Activated T-cell treated with anti-CD3 and anti-CD28 coated beads for 1 hour (primary cell): ENCODE data around the gene CARM1.
"Not testable (repeated sequence)": the region's sequence is repeated elsewhere in the genome, so short reads cannot be mapped to it uniquely, and the experiment has no call there.

Source experiments
- DNase-seq: peaks from one replicate; pipeline ENCODE4 v3.0.0-alpha.2; 2020; ENCODE audit warnings: low read depth

Gene CARM1

DNA sequence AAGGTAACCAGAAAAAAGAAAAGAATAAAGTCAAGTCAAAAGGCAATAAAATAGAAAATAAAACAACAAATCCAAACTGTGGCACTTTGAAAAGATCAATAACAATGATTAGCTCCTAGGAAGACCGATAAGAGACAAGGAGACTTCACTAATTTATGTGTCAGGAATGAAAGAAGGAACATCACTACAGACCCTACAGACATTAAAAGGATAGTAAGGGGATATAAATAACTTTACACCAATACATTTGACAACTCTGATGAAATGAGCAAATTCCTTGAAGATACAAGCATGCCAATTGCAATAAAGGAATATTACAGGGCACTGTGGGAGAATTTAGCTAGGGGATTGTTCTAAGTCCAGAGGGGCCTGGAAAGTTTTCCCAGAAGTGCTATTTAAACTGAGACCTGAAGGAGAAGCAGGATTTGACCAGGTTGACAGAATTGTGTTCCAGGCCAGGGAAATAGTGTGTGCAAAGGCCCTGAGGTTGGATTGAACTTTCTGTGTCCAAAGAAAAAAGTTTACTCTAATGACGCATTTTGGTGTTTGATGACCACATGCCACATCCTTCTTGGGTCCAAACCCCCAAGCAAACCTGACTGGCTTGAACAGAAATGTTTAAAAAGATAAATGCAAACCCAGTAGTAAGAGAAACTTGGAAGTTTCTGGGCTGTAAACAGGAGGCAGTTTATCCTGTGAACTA, 24.7 kb upstream of the CARM1 start:
- no peak for DNase-seq

DNA sequence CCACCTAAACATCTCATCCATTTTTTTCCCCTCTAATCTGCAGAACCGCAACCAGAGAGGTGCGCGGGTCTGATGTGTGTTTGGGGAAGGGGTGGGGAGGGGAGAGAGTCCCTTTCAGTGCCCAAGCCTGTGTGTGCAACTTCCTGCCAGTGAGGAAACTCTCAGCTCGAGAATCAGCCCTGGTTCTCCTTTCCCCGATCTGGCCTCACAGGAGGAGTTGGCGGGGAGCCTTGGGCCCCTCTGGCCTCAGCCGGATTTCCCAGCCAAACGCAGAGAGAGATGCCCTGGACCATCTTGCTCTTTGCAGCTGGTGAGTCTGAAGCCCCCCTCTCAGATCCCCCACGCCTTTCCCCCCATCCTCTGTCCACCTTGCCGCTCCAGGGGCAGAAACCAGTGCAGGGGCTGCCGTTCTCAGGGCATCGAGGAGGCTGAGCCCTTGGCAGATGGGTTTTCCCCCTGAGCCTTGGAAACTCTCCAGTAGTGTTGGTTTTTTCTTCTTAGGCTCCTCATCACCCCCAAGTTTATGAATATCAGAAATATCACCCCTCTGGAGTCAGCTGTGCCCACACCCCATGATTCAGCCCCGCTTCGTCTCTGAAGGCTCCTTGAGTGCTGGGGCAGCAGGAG, 23.0 kb upstream of the CARM1 start, which contains the start of gene C19orf38:
C19orf38 (plus strand) TSS at position 186 of the 627 bp plus-strand sequence; CDS start at position 280, 94 bp downstream.
- DNase-seq: no peak

DNA sequence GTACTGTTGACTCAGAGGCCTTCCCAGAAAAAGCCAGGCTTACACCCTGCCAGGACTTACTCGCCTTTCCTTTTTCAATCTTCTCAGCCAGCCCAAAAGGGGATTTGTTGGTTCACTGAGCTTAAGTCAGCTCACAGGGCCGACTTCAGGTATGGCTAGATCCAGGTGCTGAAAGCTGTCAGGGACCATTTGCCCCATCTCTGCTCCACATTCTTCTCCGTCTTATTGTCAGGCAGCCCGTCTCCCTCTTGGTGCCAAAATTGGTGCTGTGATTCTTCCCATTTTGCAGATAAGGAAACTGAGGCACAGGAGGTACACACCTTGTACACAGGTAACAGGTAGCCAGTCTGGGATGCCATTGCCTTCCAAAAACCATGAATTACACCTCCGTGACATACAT, 20.7 kb upstream of the CARM1 start:
- no peak for DNase-seq

DNA sequence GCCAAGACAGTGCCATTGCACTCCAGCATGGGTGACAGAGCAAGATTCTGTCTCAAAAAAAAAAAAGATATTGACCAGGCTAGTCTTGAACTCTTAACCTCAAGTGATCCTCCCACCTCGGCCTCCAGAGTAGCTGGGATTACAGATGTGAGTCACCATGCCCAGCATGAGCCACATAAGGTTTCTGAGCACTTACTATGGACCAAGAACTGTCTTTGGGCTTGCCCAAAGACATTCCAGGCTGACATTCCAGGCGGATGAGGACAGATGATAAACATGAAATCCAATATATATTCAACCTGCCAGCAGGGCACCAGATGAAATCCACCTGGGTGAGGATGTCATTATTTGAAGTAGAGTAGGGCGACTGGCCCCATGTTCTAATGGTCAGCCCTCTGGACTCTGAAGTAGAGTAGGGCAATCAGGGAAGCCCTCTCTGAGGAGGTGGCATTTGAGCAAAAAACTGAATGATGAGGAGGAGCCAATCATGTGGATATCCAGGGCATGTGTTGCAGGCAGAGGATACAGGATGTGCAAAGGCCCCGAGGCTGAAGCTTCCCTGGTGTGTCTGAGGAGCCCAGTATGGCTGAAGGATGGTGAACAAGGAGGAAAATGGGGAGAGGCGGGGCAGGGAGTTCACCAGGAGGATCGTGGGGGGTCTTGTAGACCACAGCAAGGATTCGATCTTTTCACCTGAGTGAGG, 19.1 kb upstream of the CARM1 start:
- DNase-seq: no peak

DNA sequence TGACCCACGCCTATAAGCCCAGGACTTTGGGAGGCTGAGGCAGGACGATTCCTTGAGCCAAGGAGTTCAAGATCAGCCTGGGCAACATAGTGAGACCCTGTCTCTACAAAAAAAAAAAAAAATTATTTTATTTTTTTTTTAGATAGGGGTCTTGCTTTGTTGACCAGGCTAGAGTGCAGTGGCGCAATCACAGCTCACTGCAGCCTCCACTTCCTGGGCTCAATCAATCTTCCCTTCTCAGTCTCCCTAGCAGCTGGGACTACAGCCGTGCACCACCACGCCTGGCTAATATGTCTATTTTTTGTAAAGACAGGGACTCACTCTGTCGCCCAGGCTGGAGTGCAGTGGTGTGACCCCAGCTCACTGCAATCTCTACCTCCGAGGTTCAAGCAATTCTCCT, 18.4 kb upstream of the CARM1 start:
- no peak for DNase-seq

DNA sequence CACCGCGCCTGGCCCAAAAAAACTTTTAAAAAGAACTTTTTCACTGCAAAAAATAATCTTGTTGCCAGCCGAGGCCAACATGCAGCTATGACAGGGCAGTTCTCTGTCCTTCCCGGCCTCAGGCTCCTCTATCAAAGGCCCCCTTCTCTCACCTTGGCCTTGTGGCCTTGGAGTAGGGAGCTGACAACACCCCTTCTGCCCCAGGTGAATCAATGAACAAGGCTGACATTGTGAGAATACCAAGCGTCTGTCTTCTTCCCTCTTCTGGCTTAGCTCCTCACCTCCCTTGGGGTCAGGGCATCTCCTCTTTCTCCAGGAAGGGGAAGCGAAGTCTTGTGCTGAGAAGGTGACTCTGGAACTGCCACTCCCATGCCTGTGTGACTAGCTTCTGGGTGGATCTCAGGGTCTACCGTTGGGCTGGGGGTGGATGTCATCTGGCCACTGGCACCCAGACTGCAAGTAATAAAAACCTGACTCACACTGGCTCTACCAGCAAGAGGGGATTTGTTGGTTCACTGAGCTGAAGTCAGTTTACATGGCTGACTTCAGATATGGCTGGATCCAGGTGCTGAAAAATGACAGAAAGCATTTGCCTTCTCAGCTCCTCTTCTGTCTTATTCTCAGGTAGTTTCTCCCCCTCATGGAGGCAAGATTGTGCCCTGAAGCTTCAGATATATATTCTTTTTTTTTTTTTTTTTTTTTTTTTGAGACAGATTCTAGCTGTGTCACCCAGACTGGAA, 16.8 kb upstream of the CARM1 start:
- no peak for DNase-seq

DNA sequence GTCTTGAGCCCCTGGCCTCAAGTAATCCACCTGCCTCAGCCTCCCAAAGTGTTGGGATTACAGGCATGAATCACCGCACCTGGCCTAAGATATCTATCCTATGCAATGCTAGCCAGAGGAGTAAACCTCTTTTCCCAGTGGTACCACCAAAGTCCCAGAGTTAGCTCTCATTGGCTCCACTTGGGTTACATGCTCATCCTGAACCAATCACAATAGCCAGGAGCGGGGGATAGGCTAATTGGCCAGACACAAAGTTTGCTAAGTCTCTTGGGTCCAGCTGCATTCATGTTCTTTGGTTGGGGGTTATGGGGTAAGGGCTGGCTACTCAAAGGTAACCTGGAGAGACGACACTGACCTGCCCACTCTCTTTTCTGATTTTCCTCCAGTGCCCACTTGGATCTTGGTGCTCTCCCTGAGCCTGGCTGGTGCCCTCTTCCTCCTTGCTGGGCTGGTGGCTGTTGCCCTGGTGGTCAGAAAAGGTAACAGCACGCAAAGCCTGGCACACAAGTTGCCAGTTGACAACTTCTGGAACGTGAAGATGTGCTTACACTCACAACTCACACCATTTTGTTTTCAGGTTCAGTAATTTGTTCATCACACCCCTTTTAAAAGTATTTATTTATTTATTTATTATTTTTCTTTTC, 15.4 kb upstream of the CARM1 start:
- DNase-seq: no peak

DNA sequence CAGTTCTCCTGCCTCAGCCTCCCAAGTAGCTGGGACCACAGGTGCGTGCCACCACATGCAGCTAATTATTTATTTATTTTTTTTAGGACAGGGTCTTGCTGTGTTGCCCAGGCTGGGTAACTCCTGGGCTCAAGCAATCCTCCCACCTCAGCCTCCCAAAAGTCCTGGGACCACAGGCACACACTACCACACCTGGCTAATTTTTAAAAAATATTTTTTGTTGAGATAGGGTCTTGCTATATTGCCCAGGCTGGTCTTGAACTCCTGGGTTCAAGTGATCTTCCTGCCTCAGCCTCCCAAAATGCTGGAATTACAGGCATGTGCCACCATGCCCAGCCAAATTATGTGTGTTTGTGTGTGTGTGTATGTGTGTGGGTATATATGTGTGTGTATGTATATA, 14.5 kb upstream of the CARM1 start:
- not testable (repeated sequence) for DNase-seq

DNA sequence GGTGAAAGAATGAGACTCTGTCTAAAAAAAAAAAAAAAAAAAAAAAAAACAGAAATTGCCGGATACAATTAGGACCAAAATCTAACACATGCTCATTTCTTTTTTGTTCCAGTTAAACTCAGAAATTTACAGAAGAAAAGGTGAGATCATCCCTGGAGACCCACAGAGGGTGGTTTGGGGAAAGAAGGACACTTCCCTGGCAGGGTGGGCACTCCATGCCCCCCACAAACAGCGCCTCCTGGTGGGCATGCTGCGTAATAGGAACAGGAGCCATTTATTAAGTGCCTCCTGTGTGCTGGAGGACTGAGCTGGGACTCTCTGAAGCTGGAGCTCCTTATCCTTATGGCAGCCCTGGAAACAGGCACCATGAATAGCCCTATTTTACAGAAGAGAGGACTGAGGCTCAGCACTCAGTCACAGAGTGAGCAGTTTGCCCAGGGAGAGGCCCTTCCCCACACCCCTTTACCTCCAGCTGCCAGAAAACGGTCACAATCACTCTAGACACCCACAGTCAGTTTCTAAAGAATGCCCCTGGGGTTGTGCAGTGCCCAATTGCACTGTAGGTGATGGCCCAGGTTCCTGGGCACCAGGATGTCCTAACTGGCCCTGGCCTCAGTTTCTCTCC, 13.0 kb upstream of the CARM1 start:
- peak; percentile 19 for DNase-seq

DNA sequence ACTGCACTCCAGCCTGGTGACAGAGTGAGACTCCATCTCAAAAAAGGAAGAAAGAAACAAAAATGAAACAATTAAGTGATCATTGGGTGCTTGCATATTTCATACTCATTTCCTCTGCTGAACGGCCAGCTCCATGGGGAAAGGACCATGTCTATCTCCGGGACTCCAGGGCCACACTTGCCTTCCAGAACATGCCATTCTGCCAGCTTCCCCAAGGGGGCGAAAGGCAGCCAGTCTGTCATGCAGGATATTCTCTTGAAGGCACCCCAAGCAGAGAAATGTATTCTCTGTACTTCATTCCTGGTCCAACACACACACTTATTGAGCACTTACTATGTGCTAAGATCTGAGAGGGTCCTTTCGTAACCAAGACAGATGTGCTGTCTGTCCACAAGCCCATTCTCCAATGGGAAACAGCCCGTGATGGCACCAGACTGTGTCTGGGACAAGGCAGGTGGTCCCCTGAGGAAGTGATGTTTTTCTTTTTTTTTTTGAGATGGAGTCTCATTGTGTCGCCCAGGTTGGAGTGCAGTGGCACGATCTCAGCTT, 10.2 kb upstream of the CARM1 start:
- DNase-seq: no peak

DNA sequence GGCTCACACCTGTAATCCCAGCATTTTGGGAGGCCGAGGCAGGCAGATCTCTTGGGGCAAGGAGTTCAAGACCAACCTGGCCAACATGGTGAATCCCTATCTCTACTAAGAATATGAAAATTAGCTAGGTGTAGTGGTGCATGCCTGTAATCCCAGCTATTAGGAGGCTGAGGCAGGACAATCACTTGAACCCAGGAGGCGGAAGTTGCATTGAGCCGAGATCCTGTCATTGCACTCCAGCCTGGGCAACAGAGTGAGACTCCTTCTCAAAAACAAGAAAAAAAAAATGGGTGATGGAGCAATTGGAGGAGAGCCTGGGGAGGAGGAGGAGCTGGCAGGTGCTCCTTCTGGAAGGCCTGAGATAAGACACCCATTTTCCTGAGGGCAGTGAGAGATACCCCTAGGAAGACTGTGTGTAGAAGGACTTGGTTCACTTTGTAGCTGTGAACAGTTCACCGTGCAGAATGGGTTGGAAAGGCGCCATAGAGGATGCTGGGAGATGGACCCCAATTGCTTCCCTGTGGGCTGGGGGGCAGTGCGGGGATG, 8.7 kb upstream of the CARM1 start:
- DNase-seq: no peak

DNA sequence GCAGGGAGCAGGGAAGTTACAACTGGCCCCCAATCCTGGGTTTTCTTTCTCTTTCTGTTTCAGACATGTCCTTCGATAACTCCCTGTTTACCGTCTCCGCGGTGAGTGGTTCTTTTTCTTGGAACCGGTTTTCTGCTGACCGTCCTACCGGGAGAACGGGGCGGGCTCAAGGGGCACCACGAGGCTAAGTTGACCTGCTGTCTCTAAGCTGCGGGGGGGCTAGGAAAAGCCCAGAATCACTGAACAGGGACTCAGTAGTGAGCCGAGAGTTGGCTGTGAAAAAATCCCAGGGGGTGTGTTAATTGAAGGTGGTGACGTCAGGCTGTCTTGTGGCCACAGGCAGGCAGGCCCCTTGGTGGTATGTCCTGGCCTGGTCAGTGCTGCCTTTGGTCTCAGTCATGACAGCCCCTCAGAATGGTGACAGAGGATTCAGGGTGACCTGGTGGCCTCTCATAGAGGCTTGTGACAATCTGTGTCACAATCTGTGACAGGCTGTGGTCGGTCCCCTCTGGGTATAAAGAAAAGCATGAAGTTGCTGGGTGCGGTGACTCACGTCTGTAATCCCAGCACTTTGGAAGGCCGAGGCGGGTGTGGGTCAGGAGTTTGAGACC, 8.1 kb upstream of the CARM1 start:
- no peak for DNase-seq

DNA sequence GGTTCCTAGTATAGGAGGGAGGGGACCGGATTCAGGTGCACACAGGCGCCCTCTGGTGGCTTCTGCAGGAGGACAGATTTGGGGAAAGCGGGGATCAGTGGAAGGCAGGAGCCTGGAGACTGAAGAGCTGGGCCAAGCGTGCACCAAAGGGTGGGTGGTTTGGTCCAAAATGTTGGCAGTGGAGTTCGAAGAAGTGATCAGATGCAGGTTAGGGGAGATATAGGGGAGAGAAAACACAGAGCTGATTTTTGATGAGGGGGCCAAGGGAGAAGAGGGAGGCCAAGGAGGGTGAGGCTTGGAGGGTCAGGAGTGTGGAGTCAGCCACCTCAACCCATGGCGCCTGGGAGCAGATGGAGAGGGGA, 6.8 kb upstream of the CARM1 start:
- DNase-seq: peak; percentile 79

DNA sequence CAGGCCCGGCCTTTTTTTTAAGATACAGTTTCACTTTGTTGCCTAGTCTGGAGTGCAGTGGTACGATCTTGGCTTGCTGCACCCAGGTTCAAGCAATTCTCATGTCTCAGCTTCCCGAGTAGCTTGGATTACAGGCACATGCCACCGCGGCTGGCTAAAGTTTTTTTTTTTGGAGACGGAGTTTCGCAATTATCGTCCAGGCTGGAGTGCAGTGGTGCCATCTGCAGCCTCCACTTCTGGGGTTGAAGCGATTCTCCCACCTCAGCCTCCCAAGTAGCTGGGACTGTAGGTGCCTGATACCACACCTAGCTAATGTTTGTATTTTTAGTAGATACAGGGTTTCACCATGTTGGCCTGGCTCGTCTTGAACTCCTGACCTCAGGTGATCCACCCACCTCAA, 4.9 kb upstream of the CARM1 start:
- no peak for DNase-seq

DNA sequence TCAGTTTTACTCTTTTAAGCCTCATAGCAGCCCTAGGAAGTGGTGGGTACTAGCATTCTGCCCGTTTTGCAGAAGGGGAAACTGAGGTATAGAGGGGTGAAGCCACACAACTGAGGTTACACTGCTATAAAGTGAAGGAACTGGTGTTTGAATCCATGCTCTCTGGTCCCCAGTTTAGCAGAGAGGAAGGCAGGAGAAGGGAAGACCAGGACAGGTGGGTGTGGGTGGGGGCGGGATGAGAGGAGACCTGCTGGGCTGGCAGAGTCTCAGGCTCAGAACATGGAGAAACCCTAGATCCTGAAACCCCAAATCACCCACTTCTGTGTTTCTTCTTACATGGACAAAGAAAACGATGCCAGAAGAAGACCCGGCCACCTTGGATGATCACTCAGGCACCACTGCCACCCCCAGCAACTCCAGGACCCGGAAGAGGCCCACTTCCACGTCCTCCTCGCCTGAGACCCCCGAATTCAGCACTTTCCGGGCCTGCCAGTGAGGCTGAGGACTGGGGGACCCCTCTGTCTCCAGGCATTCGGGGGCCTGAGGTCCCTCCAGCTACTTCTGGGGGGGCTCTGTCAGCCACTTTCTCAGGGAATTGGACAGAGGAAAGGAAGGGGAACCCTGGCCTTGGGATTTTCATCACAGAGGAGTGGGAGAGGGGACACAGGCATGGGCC, 2.3 kb upstream of the CARM1 start:
- no peak for DNase-seq

DNA sequence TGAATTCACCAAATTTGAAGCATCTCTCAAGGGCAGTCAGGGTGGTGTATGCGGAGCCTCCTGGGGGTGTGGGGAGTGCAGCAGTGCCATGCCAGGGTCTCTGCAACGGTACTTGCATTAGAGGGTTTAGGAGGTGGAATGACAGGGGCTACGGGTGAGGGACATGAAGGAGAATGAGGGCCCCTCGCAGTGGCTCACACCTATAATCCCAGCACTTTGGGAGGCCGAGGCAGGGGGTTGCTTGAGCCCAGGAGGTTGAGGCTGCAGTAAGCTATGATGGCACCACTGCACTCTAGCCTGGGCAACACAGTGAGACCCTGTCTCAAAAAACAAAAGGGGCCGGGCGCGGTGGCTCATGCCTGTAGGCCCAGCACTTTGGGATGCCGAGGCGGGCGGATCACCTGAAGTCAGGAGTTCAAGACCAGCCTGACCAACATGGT, 1.5 kb upstream of the CARM1 start:
- not testable (repeated sequence) for DNase-seq

DNA sequence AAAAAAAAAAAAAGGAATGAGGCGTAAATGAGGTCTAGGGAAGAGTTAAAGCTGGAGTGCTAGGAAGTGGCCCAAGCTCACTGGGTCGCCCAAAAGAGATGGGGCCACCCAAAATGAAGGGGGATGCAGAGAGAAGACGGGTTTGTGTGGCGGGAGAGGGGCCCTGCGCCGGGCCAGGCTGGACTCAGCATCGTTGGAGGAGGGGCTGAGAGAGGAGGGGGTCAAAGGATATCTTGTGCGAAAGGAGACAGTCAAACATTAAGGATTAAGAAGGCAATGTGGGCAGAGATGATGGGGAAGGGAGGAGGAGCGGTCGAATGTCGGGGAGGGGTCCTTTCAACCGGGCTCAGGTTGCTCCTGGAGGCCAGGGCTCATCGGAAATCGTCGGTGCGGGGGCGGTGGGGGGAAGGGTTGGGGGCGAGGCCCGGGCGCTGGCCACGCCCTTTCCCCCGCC, 825 bp upstream of the CARM1 start:
- DNase-seq: no peak

DNA sequence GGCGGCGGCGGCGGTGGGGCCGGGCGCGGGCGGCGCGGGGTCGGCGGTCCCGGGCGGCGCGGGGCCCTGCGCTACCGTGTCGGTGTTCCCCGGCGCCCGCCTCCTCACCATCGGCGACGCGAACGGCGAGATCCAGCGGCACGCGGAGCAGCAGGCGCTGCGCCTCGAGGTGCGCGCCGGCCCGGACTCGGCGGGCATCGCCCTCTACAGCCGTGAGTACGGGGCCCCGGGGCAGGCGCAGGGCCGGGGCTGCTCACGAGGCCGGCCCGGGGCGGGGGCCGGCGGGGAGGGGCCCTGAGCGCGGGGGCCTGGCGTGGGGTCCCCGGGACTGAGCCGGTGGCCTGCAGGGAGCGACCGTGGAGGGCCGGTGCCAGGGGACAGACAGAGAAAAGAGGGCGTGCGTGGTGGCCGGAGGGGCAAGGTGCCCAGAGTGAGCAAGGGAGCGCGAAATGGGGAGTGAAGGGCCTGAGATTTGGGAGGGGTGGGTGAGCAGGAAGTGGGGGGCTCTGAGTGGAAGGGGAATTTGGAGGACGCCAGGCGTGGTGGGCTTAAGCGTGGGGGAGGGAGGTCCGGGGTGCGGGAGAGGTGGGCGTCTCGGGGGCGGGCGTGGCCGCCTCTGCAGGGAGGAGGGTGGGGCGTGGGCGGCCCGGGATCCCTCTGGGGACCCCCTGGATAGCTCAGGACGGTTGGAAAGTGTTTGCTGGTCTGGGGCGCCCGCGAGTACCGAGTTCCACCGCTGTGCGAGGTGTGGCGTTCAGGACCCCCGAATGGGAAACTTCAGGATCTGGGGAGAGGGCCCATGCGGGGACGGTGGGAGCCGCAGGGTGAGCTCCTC, 575 bp downstream of the CARM1 start:
- peak; percentile 11 for DNase-seq

DNA sequence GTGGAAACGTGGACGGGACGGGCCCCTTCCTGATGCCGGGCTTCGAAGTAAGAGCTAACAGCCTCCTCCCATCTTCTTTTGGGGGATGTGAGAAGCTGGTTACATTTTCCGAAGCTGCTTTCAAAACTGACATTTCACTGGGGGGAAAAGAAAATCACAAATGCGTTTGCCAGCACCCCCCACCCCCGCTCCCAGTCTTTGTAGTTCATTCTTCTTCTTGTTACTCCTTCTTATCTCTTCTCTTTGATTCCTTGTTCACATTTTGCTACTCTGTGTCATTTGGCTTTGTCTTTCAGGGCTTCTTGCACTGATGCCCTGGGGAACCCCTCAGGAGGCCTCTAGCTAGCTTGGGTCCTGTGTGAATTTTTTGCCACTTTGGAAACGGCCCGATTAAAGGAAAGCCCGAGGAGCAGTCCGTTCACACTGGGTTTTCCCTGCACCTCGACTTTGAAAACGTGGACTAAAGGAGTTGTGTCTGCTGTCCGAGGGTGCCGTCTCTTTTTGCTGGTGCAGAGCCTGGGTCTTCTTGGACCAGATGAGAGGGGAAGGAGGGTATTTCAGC, 1.3 kb downstream of the CARM1 start:
- no peak for DNase-seq
